CD4-positive, alpha-beta T cell (primary cell): ENCODE measurements around the gene ATG12. TPM values are rescaled to one million over a fixed set of nuclear protein-coding genes. Genes with fewer than 3 reads are reported as not detected.

Experiments
- ATAC-seq: fragments of 200-7000 bp; cut with Tn5 transposase; one replicate; pipeline ENCODE4 v1.10.0; 2022; ENCODE audit warnings: mild to moderate bottlenecking; ENCODE audit not compliant: poor library complexity
- CTCF ChIA-PET: fragments of 350-600 bp; sonication (Branson Sonifier 250); formaldehyde crosslinking; loops from one replicate; lab custom pipeline; 2021; ENCODE audit warnings: antibody characterized with exemption, inconsistent platforms; lab: Charles Lee
- POLR2A ChIA-PET: fragments of 350-600 bp; sonication (Branson Sonifier 250); formaldehyde crosslinking; loops from one replicate; lab custom pipeline; 2021; ENCODE audit warnings: antibody characterized with exemption, inconsistent platforms; lab: Charles Lee
- DNase-seq, 14 experiments: peaks; one replicate each; pipeline ENCODE4 v3.0.0-alpha.2; 2013 to 2020; ENCODE audit warnings: mixed read lengths in 2 of 14
- H3K27ac ChIP-seq, 2 donors: one replicate each; pipeline versions ENCODE4 v1.5.1 to v1.7.0; 2013; ENCODE audit warnings: low read length in 2 of 2, low read depth in 1 of 2, mild to moderate bottlenecking in 1 of 2
- H3K27me3 ChIP-seq, 2 experiments: 1 replicate in 1 of 2; 2 replicates in 1 of 2; pipeline versions ENCODE4 v1.6.1 to v1.7.0; 2013; ENCODE audit warnings: low read length in 2 of 2, control low read depth in 1 of 2, mild to moderate bottlenecking in 1 of 2, moderate library complexity in 1 of 2; ENCODE audit not compliant: insufficient read depth in 2 of 2, control insufficient read depth in 1 of 2
- H3K36me3 ChIP-seq: one replicate; pipeline ENCODE4 v1.6.1; 2013; ENCODE audit warnings: low read length, control low read depth; ENCODE audit not compliant: insufficient read depth
- H3K4me1 ChIP-seq: one replicate; pipeline ENCODE4 v1.6.1; 2013; ENCODE audit warnings: low read length, control low read depth; ENCODE audit not compliant: insufficient read depth
- H3K4me3 ChIP-seq: one replicate; pipeline ENCODE4 v1.5.1; 2013; ENCODE audit warnings: mild to moderate bottlenecking, low read length, moderate library complexity
- H3K9me3 ChIP-seq, 2 experiments: 1 replicate in 1 of 2; 2 replicates in 1 of 2; pipeline versions ENCODE4 v1.6.1 to v1.7.0; 2013; ENCODE audit warnings: low read length in 2 of 2, mild to moderate bottlenecking in 2 of 2, control low read depth in 1 of 2, moderate library complexity in 1 of 2; ENCODE audit not compliant: control insufficient read depth in 1 of 2, insufficient read depth in 1 of 2
- H3K27ac Mint-ChIP-seq: one replicate; pipeline ENCODE4 v1.8.0; 2020; ENCODE audit warnings: mixed read lengths
- H3K27me3 Mint-ChIP-seq: one replicate; pipeline ENCODE4 v1.8.0; 2021; ENCODE audit warnings: mixed read lengths
- H3K36me3 Mint-ChIP-seq: one replicate; pipeline ENCODE4 v1.8.0; 2021; ENCODE audit warnings: low read depth, mixed read lengths
- H3K4me1 Mint-ChIP-seq: one replicate; pipeline ENCODE4 v1.8.0; 2021; ENCODE audit warnings: low read depth, mixed read lengths
- H3K4me3 Mint-ChIP-seq: one replicate; pipeline ENCODE4 v1.8.0; 2020; ENCODE audit warnings: mild to moderate bottlenecking, mixed read lengths
- H3K9me3 Mint-ChIP-seq: one replicate; pipeline ENCODE4 v1.8.0; 2020; ENCODE audit warnings: mixed read lengths
- intact Hi-C, 2 experiments: fragments of 100-400 bp; cut with DNase I in 1 of 2; cut with micrococcal nuclease in 1 of 2; formaldehyde crosslinking; loops; one replicate each; pipeline versions ENCODE4 v1.15.1 to v1.9.0; 2023 to 2025; cut with DNase I, micrococcal nuclease
- total RNA-seq, 174 experiments: library from RNA in 2 of 174; stranded (reverse) in 2 of 174; gene quantifications; one replicate each; pipeline ENCODE4 v1.2.3 and lab custom pipeline; 2021 to 2026
- TF ChIP-seq, protein P1 (sequence below): fragments of 200-600 bp; IDR thresholded peaks from one replicate; pipeline ENCODE4 v1.8.0; 2022; ENCODE audit warnings: antibody characterized with exemption, mild to moderate bottlenecking

Gene ATG12
- total RNA-seq, 2 experiments from 2014 or later = 61.0 to 62.2 TPM

DNA sequence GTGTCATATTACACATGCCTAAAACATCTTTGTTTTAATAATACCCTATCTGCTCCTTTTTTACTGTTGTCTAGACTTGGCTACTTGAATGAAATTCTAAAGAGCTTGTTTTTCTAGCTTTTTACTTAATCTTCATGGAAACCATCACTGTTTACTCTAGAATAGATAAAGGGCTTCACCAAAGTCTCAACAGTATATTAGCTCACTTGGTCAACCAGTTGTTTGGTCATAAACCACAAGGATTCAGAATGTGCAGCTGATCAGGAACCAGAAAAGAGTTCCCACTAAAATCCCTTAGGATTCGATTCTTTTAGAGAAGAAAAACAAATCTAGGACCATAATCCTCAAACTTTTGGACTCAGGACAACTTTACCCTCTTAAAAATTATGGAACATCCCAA, 62.9 kb downstream of the ATG12 start:
- Histone ChIP-seq H3K27me3 (no peaks in the 10 kb centered on the region), H3K27ac (no peak overlapping the region), H3K4me1 (no peaks in the 10 kb centered on the region), H3K4me3 (no peak overlapping the region), H3K36me3 (no peaks in the 10 kb centered on the region), H3K9me3 (no peaks in the 10 kb centered on the region)
- Mint-ChIP-seq H3K27ac (no peak overlapping the region), H3K36me3 (no peaks in the 10 kb centered on the region), H3K9me3 (no peaks in the 10 kb centered on the region), H3K27me3 (peaks cover 27% of the 10 kb centered on the region), H3K4me1 (no peaks in the 10 kb centered on the region), H3K4me3 (no peak overlapping the region)
- CTCF ChIA-PET = no interaction called here
- POLR2A ChIA-PET = no interaction called here
- DNase-seq (no peak), ATAC-seq (no peak)
- TF ChIP-seq, protein P1, sequence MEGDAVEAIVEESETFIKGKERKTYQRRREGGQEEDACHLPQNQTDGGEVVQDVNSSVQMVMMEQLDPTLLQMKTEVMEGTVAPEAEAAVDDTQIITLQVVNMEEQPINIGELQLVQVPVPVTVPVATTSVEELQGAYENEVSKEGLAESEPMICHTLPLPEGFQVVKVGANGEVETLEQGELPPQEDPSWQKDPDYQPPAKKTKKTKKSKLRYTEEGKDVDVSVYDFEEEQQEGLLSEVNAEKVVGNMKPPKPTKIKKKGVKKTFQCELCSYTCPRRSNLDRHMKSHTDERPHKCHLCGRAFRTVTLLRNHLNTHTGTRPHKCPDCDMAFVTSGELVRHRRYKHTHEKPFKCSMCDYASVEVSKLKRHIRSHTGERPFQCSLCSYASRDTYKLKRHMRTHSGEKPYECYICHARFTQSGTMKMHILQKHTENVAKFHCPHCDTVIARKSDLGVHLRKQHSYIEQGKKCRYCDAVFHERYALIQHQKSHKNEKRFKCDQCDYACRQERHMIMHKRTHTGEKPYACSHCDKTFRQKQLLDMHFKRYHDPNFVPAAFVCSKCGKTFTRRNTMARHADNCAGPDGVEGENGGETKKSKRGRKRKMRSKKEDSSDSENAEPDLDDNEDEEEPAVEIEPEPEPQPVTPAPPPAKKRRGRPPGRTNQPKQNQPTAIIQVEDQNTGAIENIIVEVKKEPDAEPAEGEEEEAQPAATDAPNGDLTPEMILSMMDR = no peak
- intact Hi-C loops = no loop called here

Other genes with a start within 250 kb of the ATG12 start
- under 1 TPM; 0.30 to 0.50 TPM for gene TICAM2, start 239.1 kb downstream of the ATG12 start, total RNA-seq
- gene TMED7, start 215.5 kb downstream of the ATG12 start, total RNA-seq = 10 to 100 TPM; 50.4 to 56.7 TPM
- gene CDO1, start 24.9 kb downstream of the ATG12 start, total RNA-seq = under 1 TPM; 0.19 to 0.34 TPM
- 10 to 100 TPM; 33.2 to 33.6 TPM for gene AP3S1, start 370 bp upstream of the ATG12 start, total RNA-seq
- gene LVRN, start 120.9 kb upstream of the ATG12 start, total RNA-seq = under 1 TPM in 1 of 2 experiments, not detected in 1; 0.17 TPM
- not detected for gene ARL14EPL, start 190.9 kb upstream of the ATG12 start, total RNA-seq
- gene COMMD10, start 243.5 kb upstream of the ATG12 start, total RNA-seq = 10 to 100 TPM; 26.0 to 27.6 TPM